ENCODE measurements around the gene FHIT.
"Not testable (repeated sequence)": the region's sequence is repeated elsewhere in the genome, so short reads cannot be mapped to it uniquely, and the experiment has no call there.

The FHIT gene

DNA sequence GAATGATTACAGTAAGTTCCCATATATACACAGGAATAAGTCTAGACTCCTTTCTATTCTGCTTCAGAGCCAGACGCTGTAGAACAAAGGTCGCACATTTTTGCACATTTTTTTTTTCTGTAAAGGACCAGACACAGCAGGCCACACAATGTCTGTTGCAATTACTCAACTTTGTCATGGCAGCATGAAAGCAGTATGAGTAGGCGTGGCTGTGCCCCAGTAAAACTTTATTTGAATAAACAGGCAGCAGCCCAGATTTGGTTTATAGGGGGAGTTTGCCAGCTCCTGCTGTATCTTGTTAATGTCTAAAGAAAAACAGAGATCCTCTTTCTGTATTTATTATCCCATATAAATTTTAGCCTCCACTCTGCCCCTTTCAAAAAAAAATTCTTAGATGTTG is 708.3 kb downstream of the FHIT start:
- no peak for DNase-seq

DNA sequence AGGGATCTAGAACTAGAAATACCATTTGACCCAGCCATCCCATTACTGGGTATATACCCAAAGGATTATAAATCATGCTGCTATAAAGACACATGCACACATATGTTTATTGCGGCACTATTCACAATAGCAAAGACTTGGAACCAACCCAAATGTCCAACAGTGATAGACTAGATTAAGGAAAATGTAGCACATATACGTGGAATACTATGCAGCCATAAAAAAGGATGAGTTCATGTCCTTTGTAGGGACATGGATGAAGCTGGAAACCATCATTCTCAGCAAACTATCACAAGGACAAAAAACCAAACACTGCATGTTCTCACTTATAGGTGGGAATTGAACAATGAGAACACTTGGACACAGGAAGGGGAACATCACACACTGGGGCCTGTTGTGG is 711.9 kb downstream of the FHIT start:
- DNase-seq: not testable (repeated sequence)

DNA sequence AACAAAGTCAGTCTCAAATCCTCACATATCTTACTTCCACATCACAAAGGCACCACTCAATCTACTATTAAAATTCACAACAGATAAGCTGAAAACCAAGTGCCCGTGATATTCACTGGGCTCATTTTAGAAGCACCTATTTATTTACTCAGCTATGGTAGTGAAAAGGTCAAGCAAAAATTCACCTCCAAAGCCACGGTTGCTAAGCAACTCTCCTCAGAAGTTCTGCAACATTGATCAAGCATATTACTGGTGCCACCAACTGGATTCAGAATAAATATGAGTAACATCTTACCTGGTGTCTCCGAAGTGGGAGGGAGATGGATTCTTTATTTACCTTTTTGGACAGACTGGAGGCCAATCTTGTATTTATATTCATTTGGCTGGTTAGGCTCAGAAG is 714.8 kb downstream of the FHIT start:
- no peak for DNase-seq

DNA sequence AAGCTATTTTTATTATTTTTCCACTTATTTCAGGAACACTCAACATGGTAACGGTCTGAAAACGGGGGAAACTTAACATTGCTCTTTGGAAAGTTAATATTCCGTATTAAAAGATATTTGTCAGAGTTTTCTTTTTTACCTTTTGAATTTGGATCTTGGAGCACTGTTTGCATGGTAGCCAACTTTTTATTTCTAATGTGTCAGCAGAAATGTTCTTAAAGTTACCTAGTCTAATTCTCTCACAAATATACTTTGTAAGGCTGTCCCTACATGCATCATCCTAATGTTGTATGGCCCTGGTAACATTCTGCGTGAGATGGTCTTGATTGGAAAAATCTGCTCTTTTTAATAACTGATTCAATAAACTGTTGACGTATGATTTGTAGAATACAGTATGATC is 719.5 kb downstream of the FHIT start:
- no peak for DNase-seq

DNA sequence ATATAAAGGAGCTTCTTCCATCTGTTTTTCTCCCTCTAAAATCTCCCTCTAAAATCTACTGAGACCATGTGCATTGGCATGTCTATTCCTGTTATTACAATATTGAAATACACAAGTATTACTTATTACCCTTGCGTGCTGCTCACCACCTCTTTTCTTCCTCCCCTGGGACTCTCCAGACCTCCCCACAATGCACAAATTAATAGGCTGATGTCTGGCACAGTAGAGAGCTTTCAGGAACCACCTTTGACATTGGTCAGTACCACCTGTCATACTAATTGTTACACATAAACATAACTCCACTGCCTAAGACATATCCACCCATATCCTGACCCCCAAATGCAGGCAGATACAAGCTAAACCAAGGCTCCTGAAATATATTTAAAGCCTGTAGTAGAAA is 722.6 kb downstream of the FHIT start:
- no peak for DNase-seq

DNA sequence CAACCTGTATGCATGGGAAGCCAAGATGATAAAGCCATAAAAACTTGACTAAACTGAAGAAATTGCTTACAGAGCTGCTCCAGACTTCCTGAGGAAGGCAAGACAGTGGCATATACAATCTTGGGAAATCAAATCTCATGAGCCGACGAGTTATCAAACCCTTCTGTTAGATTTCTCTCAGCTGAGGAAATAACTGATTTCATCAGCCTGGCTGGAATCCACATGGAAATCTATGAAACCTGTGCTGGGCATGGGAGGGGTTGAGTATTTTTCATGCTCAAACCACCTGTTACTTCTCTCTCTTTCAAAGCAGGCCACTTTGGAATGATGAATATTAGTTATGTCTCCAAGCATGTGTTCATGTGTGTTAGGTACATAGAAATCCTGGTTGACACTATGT is 727.7 kb downstream of the FHIT start:
- no peak for DNase-seq

DNA sequence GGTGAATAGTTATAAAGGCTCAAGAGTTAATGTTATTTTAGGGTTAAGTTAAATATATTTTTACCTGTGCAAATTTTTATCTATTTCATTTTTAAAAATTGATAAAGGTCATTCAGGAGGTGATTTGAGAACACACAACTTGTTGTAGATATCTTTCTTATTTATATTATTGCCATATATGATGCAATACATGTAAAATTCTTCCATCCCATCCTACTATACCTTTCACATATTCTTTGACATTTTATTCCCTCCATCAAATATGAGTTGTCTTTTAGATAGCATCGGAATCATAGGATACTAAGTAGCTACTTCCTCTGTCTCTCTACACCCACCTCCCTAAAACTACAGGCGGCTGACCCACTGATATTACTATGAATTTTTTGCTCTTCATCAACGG is 734.1 kb downstream of the FHIT start:
- no peak for DNase-seq

DNA sequence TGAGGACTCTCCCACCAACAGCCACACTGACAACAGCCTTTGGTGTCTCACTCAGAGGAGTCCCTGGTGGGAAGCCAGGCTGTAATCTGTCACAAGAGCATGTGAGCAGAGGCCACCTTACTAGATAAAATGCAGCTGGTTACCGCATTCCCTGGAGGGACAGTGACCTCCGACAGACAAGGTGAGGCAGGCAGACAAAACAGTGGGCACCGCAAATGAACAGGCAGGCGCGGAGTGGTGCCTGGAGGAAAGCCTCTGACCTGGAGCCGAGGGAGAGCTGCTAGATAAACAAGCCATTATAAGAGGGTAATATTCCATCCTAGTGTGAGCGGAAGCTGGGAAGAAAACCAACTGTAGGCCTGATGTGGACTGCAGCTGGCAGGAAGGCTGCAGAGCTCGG is 736.4 kb downstream of the FHIT start:
- DNase-seq: no peak

DNA sequence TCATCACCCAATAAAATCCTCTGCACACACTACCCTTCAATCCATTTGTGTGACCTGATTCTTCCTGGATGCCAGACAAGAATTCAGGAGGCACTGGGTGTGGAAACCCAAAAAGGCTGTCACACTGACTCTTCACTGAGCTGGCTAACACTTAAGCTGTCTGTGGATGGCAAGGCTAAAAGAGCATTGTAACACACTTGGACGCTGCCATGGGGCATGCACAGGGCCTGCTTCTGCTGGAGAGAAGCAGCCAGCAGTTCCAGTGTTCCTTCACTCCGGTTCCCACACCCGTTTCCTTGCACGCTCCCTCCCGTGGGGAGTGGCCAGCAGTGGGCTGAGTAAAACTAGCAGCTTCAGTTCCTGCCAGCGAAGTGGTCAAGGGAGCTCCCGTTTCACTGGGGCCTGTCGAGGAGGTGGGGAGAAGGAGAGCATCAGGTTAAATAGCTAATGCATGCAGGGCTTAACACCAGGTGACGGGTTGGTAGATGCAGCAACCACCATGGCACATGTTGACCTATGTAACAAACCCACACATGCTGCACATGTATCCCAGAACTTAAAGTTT is 737.1 kb downstream of the FHIT start:
- DNase-seq: no peak

DNA sequence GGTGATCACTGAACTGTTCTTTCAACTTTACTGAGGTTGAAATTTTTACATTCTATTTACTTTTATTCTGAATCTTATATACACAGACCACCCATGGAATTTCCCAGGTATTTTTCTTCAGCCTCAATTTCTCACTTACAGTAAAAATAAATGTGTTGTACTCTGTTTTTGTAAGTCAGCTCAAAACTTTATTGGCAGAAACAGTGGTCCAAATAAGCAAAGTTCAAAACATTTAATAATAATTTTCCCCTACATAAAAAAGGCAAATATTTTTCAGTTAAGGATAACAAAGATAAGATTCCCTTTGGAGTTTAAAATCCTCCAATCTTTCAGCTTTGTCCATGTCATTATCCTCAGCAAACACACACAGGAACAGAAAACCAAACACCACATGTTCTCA is 738.0 kb downstream of the FHIT start:
- no peak for DNase-seq

DNA sequence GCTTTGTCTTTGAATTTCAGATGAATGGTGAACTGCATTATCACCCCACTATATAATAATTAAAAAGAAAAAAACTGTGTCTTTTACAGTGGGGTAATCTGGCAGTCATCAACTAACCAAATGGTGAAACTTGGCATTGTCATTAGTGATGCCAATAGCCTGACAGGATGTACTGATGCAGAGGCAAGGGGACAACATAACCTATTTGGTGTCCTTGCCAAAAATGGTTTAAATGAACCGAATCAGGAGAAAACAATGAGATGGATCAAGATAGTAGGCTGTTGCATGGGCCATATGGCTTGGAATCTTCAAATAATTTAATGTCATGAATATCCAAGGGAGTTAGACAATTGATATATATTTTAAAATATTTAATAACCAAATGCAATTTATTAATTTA is 738.7 kb downstream of the FHIT start:
- DNase-seq: no peak

DNA sequence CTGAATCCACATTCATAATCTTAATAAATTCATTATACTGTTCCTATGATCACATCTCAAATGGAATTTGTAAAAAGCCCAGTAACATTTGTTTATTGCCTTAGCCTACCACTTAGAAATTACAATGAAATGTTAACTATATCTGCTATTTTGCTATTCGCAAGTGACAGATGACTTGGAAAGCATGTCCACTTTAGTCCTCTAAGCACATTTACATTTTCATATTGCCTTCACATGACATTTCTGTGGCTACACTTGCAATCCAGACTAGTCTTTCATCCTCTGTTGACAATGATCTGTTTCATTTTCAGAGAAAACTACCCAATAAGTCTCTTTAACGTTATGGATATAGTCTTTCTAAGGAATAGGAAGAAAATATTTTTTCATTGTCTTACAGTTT is 741.8 kb downstream of the FHIT start:
- no peak for DNase-seq

DNA sequence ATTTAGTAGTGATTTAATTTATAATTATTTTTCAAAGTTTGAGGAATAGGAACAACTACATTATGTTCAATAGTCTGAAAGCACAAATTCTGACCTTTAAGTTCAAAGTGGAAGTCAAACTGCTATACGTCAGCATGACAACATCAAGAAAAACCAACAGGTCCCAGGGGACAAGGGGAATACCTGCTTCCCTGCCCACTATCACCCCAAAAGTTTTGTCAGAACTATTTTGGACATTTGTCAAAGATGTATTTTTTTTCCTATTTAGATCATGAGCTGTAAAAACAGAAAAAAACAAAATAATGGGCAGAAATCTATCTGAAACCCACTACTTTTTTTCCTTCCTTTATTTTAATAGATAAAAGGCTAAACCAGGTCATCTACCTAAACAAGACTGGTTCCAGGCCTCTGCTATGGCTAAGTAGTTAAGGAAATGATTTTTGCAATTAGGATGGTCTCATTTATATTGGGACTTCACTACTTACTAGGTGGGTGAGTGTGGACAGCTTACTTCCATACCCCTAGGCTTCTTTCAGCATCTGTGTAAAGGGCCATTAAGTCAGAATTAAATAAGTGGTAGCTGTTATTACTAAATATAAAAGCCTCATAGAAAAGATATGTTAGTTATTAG is 746.3 kb downstream of the FHIT start:
- DNase-seq: no peak

DNA sequence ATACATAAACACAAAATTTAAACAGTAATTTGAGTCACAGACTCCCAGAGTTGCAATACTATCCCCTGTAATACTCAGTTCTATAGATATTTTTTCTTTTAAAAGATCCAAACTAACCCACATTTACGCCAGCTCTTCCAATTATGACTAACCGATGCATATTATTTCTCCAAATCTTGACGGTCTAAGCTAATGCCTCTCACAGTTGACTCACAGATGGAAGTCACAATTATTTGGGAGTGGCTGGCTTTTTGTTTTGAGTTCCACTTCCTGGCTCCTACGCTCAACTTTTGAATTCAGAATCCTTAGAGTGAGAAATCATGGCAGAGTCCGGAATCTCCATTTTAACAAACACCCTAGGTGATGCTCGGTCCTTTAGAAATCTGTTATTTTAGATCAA is 749.9 kb downstream of the FHIT start:
- DNase-seq: no peak

DNA sequence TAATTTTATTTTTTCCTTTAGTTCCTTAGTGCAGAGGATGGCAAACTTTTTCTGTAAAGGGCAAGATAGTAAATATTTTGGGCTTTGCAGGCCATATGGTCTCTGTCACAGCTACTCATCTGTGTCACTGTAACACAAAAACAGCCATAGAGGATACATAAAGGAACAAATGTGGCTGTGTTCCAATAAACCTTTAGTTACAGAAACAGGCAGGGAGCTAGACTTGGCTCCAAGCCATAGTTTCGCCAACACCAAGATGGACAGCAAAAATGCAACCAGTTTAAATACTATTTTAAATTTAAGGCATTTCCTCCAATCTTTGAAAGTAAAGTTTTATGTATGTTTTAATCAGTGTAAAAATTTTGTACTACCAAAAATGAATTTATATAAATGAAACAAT is 753.4 kb downstream of the FHIT start:
- no peak for DNase-seq

DNA sequence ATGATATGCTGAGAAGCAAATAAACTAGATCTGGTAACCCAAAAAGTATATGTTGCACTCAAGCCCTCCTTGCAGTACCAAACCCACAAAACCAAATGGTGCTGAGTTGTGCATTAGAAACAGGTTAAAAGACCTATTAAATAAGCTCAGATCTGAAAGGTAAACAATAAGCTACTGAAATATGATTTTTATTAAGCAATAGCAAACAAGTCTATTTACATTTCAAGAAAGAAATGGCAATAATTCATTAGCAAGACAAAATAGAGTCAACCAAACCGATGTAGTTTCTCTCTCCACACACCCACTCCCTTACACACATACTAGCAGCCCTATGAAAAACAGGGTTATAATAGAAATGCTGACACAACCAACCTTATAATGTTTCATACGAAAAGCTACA is 760.3 kb downstream of the FHIT start:
- DNase-seq: no peak

DNA sequence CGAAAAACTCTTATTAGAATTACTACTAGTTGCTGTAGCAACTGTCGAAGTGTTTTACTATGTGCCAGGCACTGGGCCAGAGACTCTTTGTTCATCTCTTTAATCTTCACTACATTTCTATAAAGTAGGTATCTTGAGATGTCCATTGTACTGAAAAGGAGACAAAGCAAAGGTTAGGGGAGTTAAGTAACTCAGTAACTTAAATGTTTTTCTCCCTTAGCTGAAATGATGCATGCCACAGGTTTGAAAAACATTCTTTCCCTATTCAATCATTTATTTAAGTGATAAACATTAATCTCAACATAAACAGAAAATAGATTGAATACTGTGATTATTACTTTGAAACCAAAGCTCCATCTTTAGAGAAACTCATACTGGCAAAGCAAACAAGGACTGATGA is 776.2 kb downstream of the FHIT start:
- DNase-seq: no peak

DNA sequence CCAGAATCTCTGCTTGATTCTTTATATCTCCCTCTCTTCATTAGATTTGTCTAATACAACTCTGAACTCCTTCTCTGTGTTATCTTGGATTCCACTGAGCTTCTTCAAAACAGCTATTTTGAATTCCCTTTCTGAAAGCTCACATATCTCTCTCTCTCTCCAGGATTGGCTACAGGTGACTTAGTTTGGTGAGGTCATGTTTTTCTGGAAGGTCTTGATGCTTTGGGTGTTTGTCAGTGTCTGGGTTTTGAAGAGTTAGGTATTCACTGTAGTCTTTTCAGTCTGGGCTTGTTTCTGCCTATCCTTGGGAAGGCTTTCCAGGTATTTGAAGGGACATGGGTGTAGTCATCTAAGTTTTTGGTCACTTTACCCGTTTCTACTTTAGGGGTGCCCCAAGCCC is 781.8 kb downstream of the FHIT start:
- DNase-seq: no peak

DNA sequence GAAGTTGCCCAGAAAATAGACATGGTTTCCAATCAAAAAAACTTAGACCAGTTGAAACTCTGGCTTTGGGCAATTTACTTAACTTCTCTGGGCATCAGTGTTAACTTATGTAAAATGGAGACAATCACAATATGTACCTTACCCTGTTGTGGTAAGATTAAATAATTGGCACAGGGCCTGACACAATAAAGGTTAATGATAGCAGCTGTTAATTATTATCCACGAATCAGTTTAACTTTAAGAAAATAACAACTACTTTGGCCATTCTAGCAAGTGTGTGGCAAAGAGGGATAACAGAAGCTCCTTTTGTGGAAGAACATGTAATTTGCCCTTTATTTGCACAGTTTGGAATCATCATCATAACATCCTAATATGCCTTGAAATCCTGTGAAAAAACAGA is 787.6 kb downstream of the FHIT start:
- no peak for DNase-seq

DNA sequence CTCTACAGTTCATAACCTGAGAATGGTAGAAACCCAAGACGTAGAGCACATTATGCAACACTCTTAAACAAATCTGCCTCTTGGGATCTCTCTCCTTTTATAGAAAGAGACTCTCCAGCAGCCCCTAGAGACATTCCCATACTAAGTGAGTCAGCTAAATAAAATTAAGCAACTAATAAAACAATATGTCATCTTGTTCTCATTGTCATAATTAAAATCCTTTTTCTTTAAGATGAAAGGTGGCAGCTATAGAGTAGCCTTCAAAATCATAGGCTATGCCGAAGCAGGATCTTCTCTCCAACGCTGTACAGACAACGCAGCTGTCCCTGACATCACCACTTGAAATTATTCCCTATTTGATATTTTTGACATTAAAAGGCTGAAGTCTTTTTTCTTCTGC is 790.0 kb downstream of the FHIT start:
- no peak for DNase-seq

DNA sequence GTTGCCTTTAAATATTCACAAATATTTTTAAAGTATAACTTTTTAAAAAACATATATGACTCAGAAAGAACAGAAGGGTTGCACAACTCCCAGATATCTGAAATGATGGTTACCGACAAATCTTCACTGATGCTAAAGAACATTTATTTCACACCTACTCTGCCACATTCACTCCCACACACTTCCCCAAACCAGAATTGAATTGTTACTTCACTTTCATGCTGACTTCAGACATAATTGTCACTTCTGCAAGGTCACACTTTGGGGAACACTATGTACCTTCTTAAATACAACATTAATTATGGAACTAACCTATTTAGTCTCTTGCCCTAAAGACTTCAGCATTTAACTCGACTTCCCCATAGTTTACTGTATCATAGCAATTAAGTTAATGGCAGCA is 795.1 kb downstream of the FHIT start:
- no peak for DNase-seq

DNA sequence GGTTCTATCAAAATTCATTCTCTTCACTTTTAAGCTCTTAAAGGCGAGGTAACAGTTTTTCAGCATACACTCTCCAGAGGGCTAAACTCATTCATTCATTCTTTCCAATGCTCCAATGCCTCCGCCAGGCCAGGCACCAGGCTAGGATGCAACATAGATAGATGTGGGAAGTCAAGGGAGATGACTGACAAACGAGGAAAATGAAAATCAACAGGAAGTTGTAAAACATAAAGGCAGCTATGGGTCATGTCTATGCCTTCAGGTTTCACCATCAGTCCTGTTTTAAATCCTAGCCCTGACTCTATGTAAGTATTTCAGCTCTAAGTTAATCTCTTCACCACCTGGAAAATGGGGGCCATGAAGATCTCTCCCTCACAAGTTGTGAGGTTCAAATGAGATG is 797.9 kb downstream of the FHIT start:
- no peak for DNase-seq

DNA sequence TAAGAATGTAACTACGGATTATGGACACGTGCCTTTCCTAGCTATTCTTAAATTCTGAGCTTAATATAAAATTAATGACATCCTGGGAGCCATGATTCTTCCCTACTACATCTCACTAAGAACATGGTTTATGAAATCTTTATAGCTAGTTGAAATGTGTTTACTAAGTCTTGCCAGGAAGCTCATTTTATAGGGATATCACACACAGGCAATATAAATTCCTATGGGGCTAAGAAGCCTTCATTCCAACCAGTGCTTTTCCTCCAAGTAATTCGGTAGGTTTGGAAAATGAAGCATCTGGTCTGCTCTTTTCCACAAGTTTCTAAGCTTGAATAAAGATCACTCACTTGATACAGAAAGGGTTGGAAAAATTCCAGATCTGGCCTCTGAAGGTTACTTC is 802.6 kb downstream of the FHIT start:
- no peak for DNase-seq

DNA sequence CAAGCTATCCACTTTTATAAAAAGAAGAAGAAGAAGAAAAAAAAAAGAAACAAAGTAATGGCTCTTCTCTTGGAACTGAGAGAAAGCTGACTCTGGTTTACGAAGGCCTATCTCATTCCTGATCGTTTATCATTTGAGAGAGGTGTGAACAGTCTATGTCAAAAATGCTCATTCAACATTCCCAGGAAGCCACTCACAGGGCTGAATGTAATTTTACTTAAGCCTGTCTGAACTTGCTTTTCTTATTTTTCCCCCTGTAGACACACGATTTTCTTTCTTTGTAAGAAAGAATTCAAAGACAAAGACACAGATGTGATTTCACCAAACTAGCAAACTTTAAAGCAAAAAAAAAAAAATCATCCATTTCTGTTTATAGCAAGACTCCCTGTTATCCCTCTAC is 805.8 kb downstream of the FHIT start:
- no peak for DNase-seq

DNA sequence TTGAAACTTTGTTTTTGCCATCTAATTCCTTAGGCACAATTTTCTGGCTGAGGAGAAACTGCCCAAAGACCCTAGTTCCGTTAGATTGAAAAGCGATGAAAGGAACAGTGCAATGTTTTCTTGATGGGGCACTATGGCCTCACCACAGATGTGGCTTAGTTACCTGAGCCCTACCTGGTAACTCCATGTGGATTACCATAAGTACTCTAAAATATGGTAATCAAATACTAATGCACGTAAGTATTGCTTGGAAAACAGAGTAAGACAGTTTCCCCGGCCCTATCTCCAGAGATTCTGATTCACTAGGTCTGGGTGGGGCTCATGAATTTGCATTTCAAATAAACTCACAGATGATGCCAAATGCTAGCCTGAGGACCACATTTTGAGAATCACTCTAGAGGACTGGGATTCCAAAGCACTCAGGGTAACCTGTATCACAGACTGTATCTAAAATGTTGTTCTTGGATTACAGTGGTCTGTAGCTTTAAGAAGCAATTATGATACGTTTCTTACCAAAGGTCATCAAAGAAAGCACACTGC is 806.3 kb downstream of the FHIT start:
- no peak for DNase-seq

Measured in DMS 273 treated with DMSO at 0.1 percent for 48 hours (cell line).